GM21367 (cell line): ENCODE results near the gene RGMB.

Experiments
- ATAC-seq: cut with Tn5 transposase; IDR thresholded peaks from one replicate; pipeline ENCODE4 v1.9.1; 2021; ENCODE audit not compliant: unreplicated experiment

The RGMB gene

DNA sequence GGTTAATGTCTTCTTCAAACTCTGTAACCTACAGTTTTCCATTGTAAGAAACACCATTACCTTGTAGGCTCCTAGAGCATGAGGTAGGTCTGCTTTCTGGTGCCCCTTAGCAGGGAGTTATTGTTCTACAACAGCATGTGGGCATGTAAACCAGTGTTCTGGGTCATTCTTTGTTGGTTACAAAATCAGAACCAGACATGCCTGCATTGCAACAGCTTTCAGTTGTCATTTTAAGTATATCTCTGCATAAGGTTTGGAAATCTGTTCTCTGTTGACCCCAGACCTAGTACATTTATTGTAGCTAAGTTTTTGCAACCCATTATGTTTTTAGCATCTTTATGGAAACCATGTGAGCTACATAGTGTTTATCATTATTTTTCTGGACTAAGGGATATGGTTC lies 10.9 kb downstream of the RGMB start:
- no peak for ATAC-seq

- no peak for ATAC-seq
Measured at GRCh38 chr5:98785244-98785643, 11.8 kb downstream of the RGMB start.

DNA sequence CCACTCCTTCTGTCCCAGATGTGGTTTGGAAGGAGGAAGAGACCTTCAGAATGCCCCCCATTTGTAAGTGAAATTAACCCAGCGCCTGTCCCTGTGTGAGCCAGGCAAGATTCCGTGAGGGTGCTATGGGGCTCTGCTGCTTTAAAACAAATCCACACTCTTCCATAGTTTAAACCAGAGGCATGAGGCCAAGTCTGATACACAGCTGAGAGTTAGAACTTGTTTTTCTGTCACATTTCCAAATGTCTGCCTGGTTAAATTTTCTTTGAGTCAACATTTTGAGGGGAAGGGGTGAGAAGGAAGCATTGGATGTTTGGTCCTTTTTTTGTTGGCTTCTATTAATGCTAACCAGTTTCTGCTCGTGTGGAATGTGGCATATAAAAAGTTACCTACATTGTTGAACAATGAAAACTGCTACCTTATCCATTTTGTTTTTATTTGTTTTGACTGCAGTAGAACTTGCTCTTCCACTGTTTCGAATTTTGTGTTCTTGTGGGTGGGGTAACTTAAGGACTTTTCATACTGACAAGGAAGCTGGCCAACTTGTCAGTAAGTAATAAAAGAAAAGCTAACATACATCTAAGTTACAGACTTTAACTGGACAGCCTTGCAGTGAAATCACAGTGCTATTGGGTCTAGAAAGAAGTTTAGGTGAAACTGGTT lies 12.9 kb downstream of the RGMB start:
- no peak for ATAC-seq

- no peak for ATAC-seq
Measured at GRCh38 chr5:98787131-98787719, 13.8 kb downstream of the RGMB start.

- no peak for ATAC-seq
Measured at GRCh38 chr5:98789029-98789428, 15.6 kb downstream of the RGMB start.

DNA sequence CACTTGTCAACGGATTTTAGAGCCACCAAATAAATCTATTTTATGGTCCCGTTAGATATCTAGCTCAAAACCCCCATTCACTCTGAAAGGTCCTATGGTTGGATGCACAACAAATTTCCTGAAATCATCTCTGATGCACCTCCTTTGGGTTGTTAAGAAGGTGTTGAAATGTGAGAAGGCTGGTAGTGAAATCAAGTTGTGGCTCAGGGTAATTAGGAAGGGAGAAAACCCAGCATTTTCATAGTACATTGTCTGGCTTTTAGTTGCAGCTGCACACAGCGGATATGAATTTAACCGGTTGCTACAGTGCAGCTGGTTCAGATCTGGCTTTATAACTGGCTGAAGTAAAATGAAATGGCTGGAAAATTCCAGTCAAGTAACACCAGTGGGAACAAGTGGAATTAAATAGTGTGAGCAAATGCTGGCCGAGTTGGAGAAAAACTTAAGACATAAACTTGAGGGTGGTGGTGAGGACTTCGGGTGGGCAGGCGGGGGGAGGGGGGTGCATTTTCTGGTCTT lies 17.6 kb downstream of the RGMB start:
- ATAC-seq = no peak

GRCh38 chr5:98791898-98792580 lies 18.6 kb downstream of the RGMB start:
- ATAC-seq = no peak

- no peak for ATAC-seq
Measured at GRCh38 chr5:98793223-98793622, 19.8 kb downstream of the RGMB start.

DNA sequence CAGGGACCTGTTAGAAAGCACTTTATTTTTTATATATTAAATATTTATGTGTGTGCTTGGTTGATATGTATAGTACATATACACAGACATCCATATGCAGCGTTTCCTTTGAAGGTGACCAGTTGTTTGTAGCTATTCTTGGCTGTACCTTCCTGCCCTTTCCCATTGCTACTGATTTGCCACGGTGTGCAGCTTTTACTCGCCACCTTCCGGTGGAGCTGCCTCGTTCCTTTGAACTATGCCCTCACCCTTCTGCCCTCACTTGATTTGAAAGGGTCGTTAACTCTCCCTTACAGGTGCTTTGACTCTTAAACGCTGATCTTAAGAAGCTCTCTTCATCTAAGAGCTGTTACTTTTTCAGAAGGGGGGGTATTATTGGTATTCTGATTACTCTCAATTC lies 20.5 kb downstream of the RGMB start:
- no peak for ATAC-seq

DNA sequence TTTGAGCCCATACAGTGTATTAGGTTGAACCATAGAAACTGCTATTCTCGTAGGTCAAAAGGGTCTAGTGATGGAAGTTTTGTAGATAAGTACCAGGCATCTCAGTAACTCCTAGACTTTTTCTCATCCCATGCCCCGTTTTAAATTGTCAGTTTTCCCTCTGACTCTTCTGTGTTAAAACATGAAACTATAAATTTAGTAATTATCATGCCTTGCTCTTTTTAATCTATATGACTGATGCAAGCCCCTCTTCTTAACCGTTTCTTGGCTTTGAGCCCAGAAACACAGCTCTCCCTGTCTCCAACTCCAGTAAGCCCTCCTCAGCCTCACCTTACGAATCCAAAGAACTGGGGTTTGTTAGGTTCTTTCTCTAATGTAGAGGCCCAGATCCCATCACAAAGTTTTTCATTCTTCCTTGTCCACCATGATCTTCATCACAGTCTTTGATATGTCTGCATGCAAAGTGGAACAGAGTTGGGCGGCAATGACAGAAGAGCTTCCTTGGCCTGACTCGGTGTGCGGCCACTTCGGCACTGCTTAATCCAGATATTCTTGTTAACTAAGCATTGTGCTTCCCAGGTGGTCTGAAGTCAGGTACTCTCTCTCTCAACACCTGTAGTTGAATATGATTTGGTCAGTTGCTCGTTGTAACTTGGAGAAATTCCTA lies 21.1 kb downstream of the RGMB start:
- no peak for ATAC-seq

GRCh38 chr5:98795243-98795642 lies 21.8 kb downstream of the RGMB start:
- ATAC-seq = no peak

- ATAC-seq = peak; percentile 83
Measured at GRCh38 chr5:98796197-98796972, 22.9 kb downstream of the RGMB start.

GRCh38 chr5:98798371-98798770 lies 24.9 kb downstream of the RGMB start:
- ATAC-seq = no peak

- no peak for ATAC-seq
Measured at GRCh38 chr5:98798847-98799246, 25.4 kb downstream of the RGMB start.

- ATAC-seq = no peak
Measured at GRCh38 chr5:98804066-98804465, 30.6 kb downstream of the RGMB start.

DNA sequence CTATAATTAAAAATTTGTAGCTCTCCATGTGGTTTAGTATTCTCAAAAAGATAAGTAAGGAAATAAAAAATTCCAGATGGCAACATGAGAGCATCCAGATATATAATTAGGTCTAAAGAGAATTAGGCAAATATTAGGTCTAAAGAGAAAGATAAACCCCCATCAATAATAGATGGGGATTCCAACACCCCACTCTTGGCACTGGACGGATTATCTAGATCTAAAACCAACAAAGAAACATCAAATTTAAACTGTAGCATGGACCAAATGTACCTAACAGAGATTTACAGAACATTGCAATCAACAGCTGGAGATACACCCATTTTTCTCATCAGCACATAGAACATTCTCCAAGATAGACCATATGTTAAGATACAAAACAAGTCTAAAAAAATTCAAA lies 31.6 kb downstream of the RGMB start:
- no peak for ATAC-seq

DNA sequence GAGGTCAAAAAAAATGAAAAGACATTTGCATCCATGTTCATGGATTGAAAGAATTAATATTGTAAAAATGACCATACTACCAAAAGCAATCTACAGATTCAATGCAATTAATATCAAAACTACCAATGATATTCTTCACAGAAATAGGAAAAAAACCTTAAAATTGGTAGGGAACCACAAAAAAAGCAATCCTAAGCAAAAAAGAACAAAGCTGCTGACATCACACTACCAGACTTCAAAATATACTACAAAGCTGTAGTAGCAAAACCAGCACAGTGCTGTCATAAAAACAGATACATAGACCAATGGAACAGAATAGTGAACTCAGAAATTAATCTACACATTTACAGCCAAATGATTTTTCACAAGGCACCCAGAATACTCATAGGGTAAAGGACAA lies 34.3 kb downstream of the RGMB start:
- ATAC-seq = no peak

GRCh38 chr5:98810206-98810605 lies 36.7 kb downstream of the RGMB start:
- ATAC-seq = no peak

- no peak for ATAC-seq
Measured at GRCh38 chr5:98813755-98814154, 40.3 kb downstream of the RGMB start.

DNA sequence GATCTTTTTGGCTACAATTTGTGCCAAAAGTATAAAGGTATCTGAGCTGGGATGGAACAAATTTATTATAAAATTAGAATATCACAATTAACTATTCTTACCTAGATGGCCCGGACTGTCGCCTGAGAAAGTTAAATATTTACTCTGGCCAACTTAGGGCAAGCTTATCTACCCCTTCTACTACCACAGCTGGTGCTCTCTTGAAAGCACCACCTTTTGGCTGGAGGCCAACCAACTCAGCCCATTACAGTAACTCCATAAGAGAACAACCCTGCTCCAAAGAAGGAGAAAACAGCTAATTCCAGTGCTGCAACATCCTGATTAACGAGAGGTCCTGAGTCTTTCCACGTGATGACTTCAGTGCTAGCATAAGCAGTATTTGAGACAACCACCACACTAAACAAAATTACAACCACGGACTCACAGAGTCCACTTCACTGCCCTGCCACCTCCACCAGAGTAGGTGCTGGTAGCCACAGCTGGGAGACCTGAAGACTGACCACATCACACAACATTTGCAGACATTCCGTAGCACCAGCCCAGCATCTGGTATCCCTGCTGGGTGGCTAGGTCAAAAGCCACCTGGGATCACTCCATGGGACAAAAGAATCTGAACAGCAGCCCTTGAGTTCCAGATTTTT lies 43.2 kb downstream of the RGMB start:
- no peak for ATAC-seq
